Activated T-helper 1 cell treated with Interleukin-2 at 50 U/mL for 16 hours (primary cell): ENCODE results near the gene C17orf50.

Experiments
- DNase-seq: peaks from one replicate; pipeline ENCODE4 v3.0.0-alpha.2; 2020; ENCODE audit warnings: low read depth

Gene C17orf50

GRCh38 chr17:35760587-35760986, at the start of gene C17orf50:
Gene C17orf50 (plus strand): TSS chr17:35760887. CDS start chr17:35760942, 55 bp downstream.
- DNase-seq = no peak

- DNase-seq = no peak
Observed at GRCh38 chr17:35710950-35711349, 49.7 kb upstream of the C17orf50 start.

- DNase-seq = no peak
Observed at GRCh38 chr17:35713069-35713728, 47.5 kb upstream of the C17orf50 start.

- DNase-seq = no peak
Observed at GRCh38 chr17:35714988-35715387, 45.7 kb upstream of the C17orf50 start.

- no peak for DNase-seq
Observed at GRCh38 chr17:35715416-35715815, 45.3 kb upstream of the C17orf50 start.

GRCh38 chr17:35716173-35716572, 44.5 kb upstream of the C17orf50 start:
- DNase-seq = no peak

- DNase-seq = no peak
Observed at GRCh38 chr17:35716897-35717465, 43.7 kb upstream of the C17orf50 start.

- DNase-seq = no peak
Observed at GRCh38 chr17:35717475-35717874, 43.2 kb upstream of the C17orf50 start.

- DNase-seq = no peak
Observed at GRCh38 chr17:35723735-35724134, 37.0 kb upstream of the C17orf50 start.

GRCh38 chr17:35725058-35725457, 35.6 kb upstream of the C17orf50 start:
- no peak for DNase-seq

- DNase-seq = no peak
Observed at GRCh38 chr17:35725802-35726126, 34.9 kb upstream of the C17orf50 start.

- no peak for DNase-seq
Observed at GRCh38 chr17:35726127-35726952, 34.3 kb upstream of the C17orf50 start.

GRCh38 chr17:35726953-35727460, 33.7 kb upstream of the C17orf50 start:
- DNase-seq = no peak

GRCh38 chr17:35727635-35728034, 33.1 kb upstream of the C17orf50 start:
- DNase-seq = no peak

- no peak for DNase-seq
Observed at GRCh38 chr17:35728551-35728950, 32.1 kb upstream of the C17orf50 start.

GRCh38 chr17:35729405-35729833, 31.3 kb upstream of the C17orf50 start:
- no peak for DNase-seq

GRCh38 chr17:35730400-35731005, 30.2 kb upstream of the C17orf50 start:
- DNase-seq = no peak

GRCh38 chr17:35731239-35731916, 29.3 kb upstream of the C17orf50 start, which contains the start of gene RASL10B:
Gene RASL10B (plus strand): TSS chr17:35731639. CDS start chr17:35735185, 3,546 bp downstream.
- DNase-seq = peak; percentile 18

- no peak for DNase-seq
Observed at GRCh38 chr17:35731917-35732805, 28.5 kb upstream of the C17orf50 start.

- DNase-seq = no peak
Observed at GRCh38 chr17:35732806-35733136, 27.9 kb upstream of the C17orf50 start.

- no peak for DNase-seq
Observed at GRCh38 chr17:35733366-35733765, 27.3 kb upstream of the C17orf50 start.
